HEK293T (cell line): ENCODE measurements around the gene MDFIC2.

Source experiments
- ARNT ChIP-seq: fragments of 450-650 bp; IDR thresholded peaks from 2 replicates; pipeline ENCODE4 v1.6.1; 2017; ENCODE audit warnings: mild to moderate bottlenecking
- BHLHE40 ChIP-seq: fragments of 450-650 bp; IDR thresholded peaks from 2 replicates; pipeline ENCODE4 v1.6.1; 2016; ENCODE audit warnings: mild to moderate bottlenecking, moderate library complexity, borderline replicate concordance
- CTBP1 ChIP-seq: fragments of 450-650 bp; IDR thresholded peaks from 2 replicates; pipeline ENCODE4 v1.6.1; 2016; ENCODE audit warnings: borderline replicate concordance
- ELF4 ChIP-seq: fragments of 450-650 bp; IDR thresholded peaks from 2 replicates; pipeline ENCODE4 v1.6.1; 2017; ENCODE audit warnings: antibody characterized with exemption
- FOXA1 ChIP-seq: fragments of 450-650 bp; IDR thresholded peaks from 2 replicates; pipeline ENCODE4 v1.6.1; 2016; ENCODE audit warnings: mild to moderate bottlenecking
- FOXK2 ChIP-seq: fragments of 450-650 bp; IDR thresholded peaks from 2 replicates; pipeline ENCODE4 v1.6.1; 2016; ENCODE audit warnings: mild to moderate bottlenecking
- FOXM1 ChIP-seq: fragments of 450-650 bp; IDR thresholded peaks from 2 replicates; pipeline ENCODE4 v1.6.1; 2017; ENCODE audit warnings: mild to moderate bottlenecking, borderline replicate concordance
- HDGF ChIP-seq: fragments of 450-650 bp; IDR thresholded peaks from 2 replicates; pipeline ENCODE4 v1.6.1; 2017; ENCODE audit warnings: antibody characterized with exemption, borderline replicate concordance
- L3MBTL2 ChIP-seq: fragments of 450-650 bp; conservative IDR thresholded peaks from 2 replicates; pipeline ENCODE4 v1.6.1; 2016; ENCODE audit warnings: mild to moderate bottlenecking
- NFRKB ChIP-seq: fragments of 450-650 bp; IDR thresholded peaks from 2 replicates; pipeline ENCODE4 v1.6.1; 2016; ENCODE audit warnings: mild to moderate bottlenecking, moderate library complexity
- PKNOX1 ChIP-seq: fragments of 450-650 bp; IDR thresholded peaks from 2 replicates; pipeline ENCODE4 v1.6.1; 2016
- SP1 ChIP-seq: fragments of 450-650 bp; IDR thresholded peaks from 2 replicates; pipeline ENCODE4 v1.6.1; 2017
- SUZ12 ChIP-seq: fragments of 450-650 bp; IDR thresholded peaks from 2 replicates; pipeline ENCODE4 v1.6.1; 2016; ENCODE audit warnings: mild to moderate bottlenecking
- ZNF384 ChIP-seq: fragments of 450-650 bp; IDR thresholded peaks from 2 replicates; pipeline ENCODE4 v1.6.1; 2016

- TF ChIP-seq FOXK2 = no peak
- TF ChIP-seq BHLHE40 = no peak
- TF ChIP-seq ELF4 = no peak
- TF ChIP-seq ARNT = no peak
- no peak for TF ChIP-seq ZNF384
- TF ChIP-seq SP1 = no peak
- TF ChIP-seq FOXM1 = no peak
- TF ChIP-seq FOXA1 = no peak
- no peak for TF ChIP-seq SUZ12
- TF ChIP-seq HDGF = no peak
- TF ChIP-seq PKNOX1 = no peak
- no peak for TF ChIP-seq NFRKB
- TF ChIP-seq L3MBTL2 = no peak
- TF ChIP-seq CTBP1 = no peak
Observed at GRCh38 chr3:70224337-70224736, 88.1 kb downstream of the MDFIC2 start.
